Nephron progenitor cell (in vitro differentiated cells): Measurements from ENCODE around the gene CCBE1.

Source experiments
- DNase-seq: peaks from one replicate; pipeline ENCODE4 v3.0.0; 2021
- H3K27ac Mint-ChIP-seq: 2 replicates; pipeline ENCODE4 v1.8.0; 2021; ENCODE audit warnings: mild to moderate bottlenecking, moderate library complexity, mixed read lengths
- H3K27me3 Mint-ChIP-seq: 2 replicates; pipeline ENCODE4 v1.8.0; 2021; ENCODE audit warnings: mild to moderate bottlenecking, low read depth, mixed read lengths; ENCODE audit not compliant: poor library complexity
- H3K36me3 Mint-ChIP-seq: 2 replicates; pipeline ENCODE4 v1.8.0; 2021; ENCODE audit warnings: low read depth, mixed read lengths
- H3K4me1 Mint-ChIP-seq: 2 replicates; pipeline ENCODE4 v1.8.0; 2021; ENCODE audit warnings: mixed read lengths
- H3K4me3 Mint-ChIP-seq: 2 replicates; pipeline ENCODE4 v1.8.0; 2021; ENCODE audit warnings: mild to moderate bottlenecking, moderate library complexity, mixed read lengths
- H3K9me3 Mint-ChIP-seq: 2 replicates; pipeline ENCODE4 v1.8.0; 2021; ENCODE audit warnings: mild to moderate bottlenecking, moderate library complexity, mixed read lengths
- TF ChIP-seq, protein P1 (sequence below): fragments of 200-600 bp; sonication (generic); IDR thresholded peaks from 2 replicates; pipeline ENCODE4 v1.5.0; 2021; ENCODE audit warnings: antibody characterized with exemption

CCBE1 gene

DNA sequence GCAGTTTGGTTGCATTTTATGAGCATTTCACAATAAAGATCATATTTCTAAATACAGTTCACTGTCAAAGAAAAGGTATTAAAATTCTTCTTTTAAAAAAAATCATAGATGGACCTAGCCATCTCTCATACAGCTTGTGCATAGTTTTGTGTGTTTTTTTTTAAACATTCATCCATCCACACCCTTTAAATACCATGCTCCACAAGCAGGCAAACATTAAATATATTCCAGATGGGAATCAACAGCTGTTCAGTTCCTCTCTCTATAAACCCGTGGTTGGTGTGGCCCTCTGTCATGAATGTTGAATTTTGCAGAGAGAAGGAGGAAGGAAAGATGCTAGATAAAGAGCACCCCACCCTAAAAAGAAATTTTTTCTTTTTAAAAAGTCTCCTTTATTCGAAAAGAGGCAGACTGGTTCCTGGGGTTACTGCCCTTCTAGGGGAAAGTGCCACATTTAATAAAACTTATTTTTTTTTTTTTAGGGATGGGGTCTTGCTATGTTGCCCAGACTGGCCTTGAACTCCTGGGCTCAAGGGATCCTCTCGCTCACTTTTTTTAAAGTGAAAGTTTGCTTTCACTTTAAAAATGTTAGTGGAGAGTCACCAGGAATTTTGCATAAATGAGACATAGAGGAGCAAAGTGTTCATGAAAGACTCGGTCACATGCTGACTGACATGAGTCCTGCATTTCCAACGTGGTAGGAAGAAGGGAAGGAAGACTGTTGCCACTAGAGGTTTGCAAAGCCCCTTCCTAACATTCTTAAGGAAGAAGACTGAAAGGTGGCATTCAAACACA, 264.2 kb downstream of the CCBE1 start:
- Mint-ChIP-seq H3K27ac (no peak overlapping the region), H3K36me3 (no peaks in the 10 kb centered on the region), H3K4me3 (no peak overlapping the region), H3K9me3 (no peaks in the 10 kb centered on the region), H3K4me1 (no peaks in the 10 kb centered on the region), H3K27me3 (peaks cover 7% of the 10 kb centered on the region)
- TF ChIP-seq, protein P1, sequence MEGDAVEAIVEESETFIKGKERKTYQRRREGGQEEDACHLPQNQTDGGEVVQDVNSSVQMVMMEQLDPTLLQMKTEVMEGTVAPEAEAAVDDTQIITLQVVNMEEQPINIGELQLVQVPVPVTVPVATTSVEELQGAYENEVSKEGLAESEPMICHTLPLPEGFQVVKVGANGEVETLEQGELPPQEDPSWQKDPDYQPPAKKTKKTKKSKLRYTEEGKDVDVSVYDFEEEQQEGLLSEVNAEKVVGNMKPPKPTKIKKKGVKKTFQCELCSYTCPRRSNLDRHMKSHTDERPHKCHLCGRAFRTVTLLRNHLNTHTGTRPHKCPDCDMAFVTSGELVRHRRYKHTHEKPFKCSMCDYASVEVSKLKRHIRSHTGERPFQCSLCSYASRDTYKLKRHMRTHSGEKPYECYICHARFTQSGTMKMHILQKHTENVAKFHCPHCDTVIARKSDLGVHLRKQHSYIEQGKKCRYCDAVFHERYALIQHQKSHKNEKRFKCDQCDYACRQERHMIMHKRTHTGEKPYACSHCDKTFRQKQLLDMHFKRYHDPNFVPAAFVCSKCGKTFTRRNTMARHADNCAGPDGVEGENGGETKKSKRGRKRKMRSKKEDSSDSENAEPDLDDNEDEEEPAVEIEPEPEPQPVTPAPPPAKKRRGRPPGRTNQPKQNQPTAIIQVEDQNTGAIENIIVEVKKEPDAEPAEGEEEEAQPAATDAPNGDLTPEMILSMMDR: no peak
- no peak for DNase-seq

GRCh38 chr18:59431131-59431530, 266.1 kb downstream of the CCBE1 start:
- Mint-ChIP-seq H3K27me3 (peaks cover 7% of the 10 kb centered on the region), H3K4me3 (no peak overlapping the region), H3K36me3 (no peaks in the 10 kb centered on the region), H3K9me3 (no peaks in the 10 kb centered on the region), H3K4me1 (no peaks in the 10 kb centered on the region), H3K27ac (no peak overlapping the region)
- no peak for DNase-seq
- TF ChIP-seq, protein P1: no peak

- H3K27me3 Mint-ChIP-seq: peaks cover 7% of the 10 kb centered on the region
- H3K4me3 Mint-ChIP-seq: no peak overlapping the region
- TF ChIP-seq, protein P1: no peak
- H3K27ac Mint-ChIP-seq: no peak overlapping the region
- H3K9me3 Mint-ChIP-seq: no peaks in the 10 kb centered on the region
- H3K36me3 Mint-ChIP-seq: no peaks in the 10 kb centered on the region
- no peak for DNase-seq
- H3K4me1 Mint-ChIP-seq: no peaks in the 10 kb centered on the region
Measured at GRCh38 chr18:59429608-59430007, 267.6 kb downstream of the CCBE1 start.

- Mint-ChIP-seq H3K27ac (no peak overlapping the region), H3K27me3 (peaks cover 7% of the 10 kb centered on the region), H3K9me3 (no peaks in the 10 kb centered on the region), H3K4me3 (no peak overlapping the region), H3K4me1 (no peaks in the 10 kb centered on the region), H3K36me3 (no peaks in the 10 kb centered on the region)
- TF ChIP-seq, protein P1: no peak
- no peak for DNase-seq
Measured at GRCh38 chr18:59428018-59428417, 269.2 kb downstream of the CCBE1 start.

GRCh38 chr18:59426855-59427254, 270.4 kb downstream of the CCBE1 start:
- Mint-ChIP-seq H3K36me3 (no peaks in the 10 kb centered on the region), H3K27ac (no peak overlapping the region), H3K27me3 (peaks cover 8% of the 10 kb centered on the region), H3K4me1 (no peaks in the 10 kb centered on the region), H3K9me3 (no peaks in the 10 kb centered on the region), H3K4me3 (no peak overlapping the region)
- DNase-seq: no peak
- TF ChIP-seq, protein P1: no peak

DNA sequence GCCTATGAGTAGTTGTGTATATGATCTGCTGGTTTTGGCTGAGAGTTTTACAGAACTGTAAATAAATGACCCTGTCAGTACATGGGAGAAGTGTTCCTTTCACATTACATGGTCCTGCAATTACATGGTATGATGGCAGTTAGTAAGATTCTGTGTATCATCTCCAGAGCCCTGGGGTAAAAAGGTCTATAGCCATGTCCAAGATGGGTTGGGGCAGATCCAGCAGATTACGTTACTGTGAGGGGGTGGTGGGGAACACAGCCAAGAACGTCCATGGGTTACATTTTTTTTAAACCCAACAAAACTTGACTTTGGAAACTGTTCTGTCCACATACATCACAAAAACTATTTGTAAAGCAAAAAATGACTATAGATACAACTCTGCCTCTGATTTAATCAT, 274.0 kb downstream of the CCBE1 start:
- TF ChIP-seq, protein P1: no peak
- peaks cover 21% of the 10 kb centered on the region for H3K27me3 Mint-ChIP-seq
- H3K36me3 Mint-ChIP-seq: no peaks in the 10 kb centered on the region
- peaks cover 6% of the 10 kb centered on the region for H3K4me1 Mint-ChIP-seq
- no peak overlapping the region for H3K4me3 Mint-ChIP-seq
- H3K9me3 Mint-ChIP-seq: no peaks in the 10 kb centered on the region
- no peak for DNase-seq
- H3K27ac Mint-ChIP-seq: no peak overlapping the region
